SK-N-SH treated with all-trans-retinoic acid at 6 μM for 48 hours (cell line): ENCODE data around the gene ZDHHC5.

Experiments
- ATAC-seq: fragments of 200-7000 bp; cut with Tn5 transposase; 3 replicates; pipeline ENCODE4 v1.9.1; 2020; ENCODE audit warnings: mild to moderate bottlenecking, moderate library complexity
- ARNTL ChIP-seq: fragments of 450-650 bp; formaldehyde crosslinking; IDR thresholded peaks from 2 replicates; pipeline ENCODE4 v1.5.0; 2020; ENCODE audit warnings: low read depth, mild to moderate bottlenecking, moderate library complexity, borderline replicate concordance
- BACH2 ChIP-seq: fragments of 250-450 bp; sonication (Bioruptor Pico); IDR thresholded peaks from 2 replicates; pipeline ENCODE4 v1.9.0; 2021; ENCODE audit warnings: mild to moderate bottlenecking, borderline replicate concordance
- CSRNP3 ChIP-seq: fragments of 250-450 bp; sonication (Bioruptor Pico); IDR thresholded peaks from 2 replicates; pipeline ENCODE4 v1.5.1; 2021; ENCODE audit warnings: mild to moderate bottlenecking, moderate library complexity
- ESRRG ChIP-seq: fragments of 250-450 bp; sonication (Bioruptor Pico); IDR thresholded peaks from 2 replicates; pipeline ENCODE4 v1.6.1; 2021; ENCODE audit warnings: mild to moderate bottlenecking
- GLIS3 ChIP-seq: fragments of 250-450 bp; sonication (Bioruptor Pico); IDR thresholded peaks from 2 replicates; pipeline ENCODE4 v1.5.0; 2020; ENCODE audit warnings: mild to moderate bottlenecking, moderate library complexity
- ISL1 ChIP-seq: fragments of 250-450 bp; sonication (Bioruptor Pico); IDR thresholded peaks from 2 replicates; pipeline ENCODE4 v2.1.2; 2022; ENCODE audit warnings: mild to moderate bottlenecking, moderate library complexity
- OSR1 ChIP-seq: fragments of 250-450 bp; sonication (Bioruptor Pico); IDR thresholded peaks from 2 replicates; pipeline ENCODE4 v1.8.0; 2022; ENCODE audit warnings: moderate library complexity, mild to moderate bottlenecking, inconsistent platforms
- PATZ1 ChIP-seq: fragments of 250-450 bp; sonication (Bioruptor Pico); IDR thresholded peaks from 2 replicates; pipeline ENCODE4 v1.8.0; 2020; ENCODE audit warnings: mild to moderate bottlenecking, moderate library complexity, borderline replicate concordance
- POU6F1 ChIP-seq: fragments of 250-450 bp; sonication (Bioruptor Pico); IDR thresholded peaks from 2 replicates; pipeline ENCODE4 v1.8.0; 2021; ENCODE audit warnings: low read depth, mild to moderate bottlenecking, moderate library complexity, borderline replicate concordance
- RARB ChIP-seq: fragments of 250-450 bp; sonication (Bioruptor Pico); IDR thresholded peaks from 2 replicates; pipeline ENCODE4 v1.8.0; 2021; ENCODE audit warnings: mild to moderate bottlenecking, moderate library complexity
- SNAI2 ChIP-seq: fragments of 250-450 bp; sonication (Bioruptor Pico); IDR thresholded peaks from 2 replicates; pipeline ENCODE4 v1.5.0; 2020; ENCODE audit warnings: mild to moderate bottlenecking, moderate library complexity
- TCF4 ChIP-seq: fragments of 250-450 bp; sonication (Bioruptor Pico); IDR thresholded peaks from 2 replicates; pipeline ENCODE4 v1.8.0; 2021; ENCODE audit warnings: mild to moderate bottlenecking, moderate library complexity, borderline replicate concordance
- TOX ChIP-seq: fragments of 250-450 bp; sonication (Bioruptor Pico); IDR thresholded peaks from 2 replicates; pipeline ENCODE4 v1.8.0; 2021; ENCODE audit warnings: mild to moderate bottlenecking, moderate library complexity, borderline replicate concordance
- ZC3H10 ChIP-seq: fragments of 250-450 bp; sonication (Bioruptor Pico); IDR thresholded peaks from 2 replicates; pipeline ENCODE4 v1.5.1; 2021; ENCODE audit warnings: mild to moderate bottlenecking, moderate library complexity
- ZFP3 ChIP-seq: fragments of 250-450 bp; sonication (Bioruptor Pico); IDR thresholded peaks from 2 replicates; pipeline ENCODE4 v1.5.0; 2020; ENCODE audit warnings: mild to moderate bottlenecking, moderate library complexity
- ZFP30 ChIP-seq: fragments of 450-650 bp; formaldehyde crosslinking; IDR thresholded peaks from 2 replicates; pipeline ENCODE4 v1.5.0; 2022; ENCODE audit warnings: mild to moderate bottlenecking, moderate library complexity
- ZNF565 ChIP-seq: fragments of 450-650 bp; formaldehyde crosslinking; conservative IDR thresholded peaks from 2 replicates; pipeline ENCODE4 v1.5.0; 2020; ENCODE audit warnings: low read depth, mild to moderate bottlenecking, moderate library complexity
- ZNF70 ChIP-seq: fragments of 450-650 bp; formaldehyde crosslinking; IDR thresholded peaks from 2 replicates; pipeline ENCODE4 v1.5.0; 2020; ENCODE audit warnings: mild to moderate bottlenecking, moderate library complexity
- ZNF8 ChIP-seq: fragments of 450-650 bp; formaldehyde crosslinking; IDR thresholded peaks from 2 replicates; pipeline ENCODE4 v1.5.0; 2020; ENCODE audit warnings: mild to moderate bottlenecking, moderate library complexity
- TF ChIP-seq, protein P1 (sequence below): fragments of 250-450 bp; sonication (Bioruptor Pico); IDR thresholded peaks from 2 replicates; pipeline ENCODE4 v1.5.1; 2020; ENCODE audit warnings: low read depth, mild to moderate bottlenecking, moderate library complexity

Gene ZDHHC5

DNA sequence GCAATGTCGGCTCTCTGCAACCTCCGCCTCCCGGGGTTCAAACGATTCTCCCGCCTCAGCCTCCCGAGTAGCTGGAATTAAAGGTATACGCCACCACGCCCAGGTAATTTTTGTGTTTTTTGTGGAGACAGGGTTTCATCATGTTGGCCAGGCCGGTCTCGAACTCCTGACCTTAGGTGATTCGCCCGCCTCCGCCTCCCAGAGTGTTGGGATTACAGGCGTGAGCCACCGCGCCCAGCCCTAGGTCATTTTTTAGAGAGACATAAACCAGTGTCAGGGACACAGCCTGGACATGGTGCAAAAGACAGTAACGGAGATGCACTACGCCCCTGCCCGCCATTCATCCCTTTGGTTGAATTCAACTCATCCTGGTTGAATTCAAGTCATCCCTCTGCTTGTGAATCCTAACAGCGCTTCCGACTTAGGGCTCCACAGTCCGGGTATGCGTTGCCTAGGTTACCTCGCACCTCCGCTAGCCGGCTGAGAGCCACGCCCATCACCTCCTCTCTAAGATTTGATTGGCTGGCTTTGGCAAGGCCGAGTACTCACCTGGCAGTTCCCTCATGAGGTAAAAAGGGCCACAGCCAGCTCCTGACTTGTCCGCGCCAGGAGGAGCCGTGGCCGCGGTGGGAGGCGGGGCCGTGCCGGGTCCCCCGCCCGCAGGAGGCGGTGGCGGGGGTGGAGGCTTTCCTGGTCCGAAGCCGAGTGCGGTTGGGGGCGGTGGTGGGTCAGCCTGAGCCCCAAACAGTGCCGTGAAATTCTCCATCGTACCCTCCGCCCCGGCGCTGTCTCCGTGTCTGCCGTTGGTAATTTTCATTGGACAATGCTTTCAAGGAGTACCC lies 43.7 kb downstream of the ZDHHC5 start, which contains the start of gene MED19:
Gene MED19, minus strand, starts transcription at position 802 of the 842 bp plus-strand sequence. Its CDS starts 36 bp downstream, at position 766.
- peak; percentile 70 for ATAC-seq
- TF ChIP-seq CSRNP3: no peak
- TF ChIP-seq GLIS3: no peak
- TF ChIP-seq BACH2 (CRISPR knock-in tag): no peak
- no peak for TF ChIP-seq POU6F1 (CRISPR knock-in tag)
- TF ChIP-seq TOX (CRISPR knock-in tag): no peak
- no peak; the same call in 1 of the 2 replicates for TF ChIP-seq ZNF70 (CRISPR knock-in tag)
- TF ChIP-seq PATZ1 (CRISPR knock-in tag): no peak
- no peak for TF ChIP-seq ESRRG (CRISPR knock-in tag)
- TF ChIP-seq ZFP30 (CRISPR knock-in tag): no peak
- TF ChIP-seq ZNF565 (CRISPR knock-in tag): no peak
- TF ChIP-seq, all 23 proteins: peak for 0

DNA sequence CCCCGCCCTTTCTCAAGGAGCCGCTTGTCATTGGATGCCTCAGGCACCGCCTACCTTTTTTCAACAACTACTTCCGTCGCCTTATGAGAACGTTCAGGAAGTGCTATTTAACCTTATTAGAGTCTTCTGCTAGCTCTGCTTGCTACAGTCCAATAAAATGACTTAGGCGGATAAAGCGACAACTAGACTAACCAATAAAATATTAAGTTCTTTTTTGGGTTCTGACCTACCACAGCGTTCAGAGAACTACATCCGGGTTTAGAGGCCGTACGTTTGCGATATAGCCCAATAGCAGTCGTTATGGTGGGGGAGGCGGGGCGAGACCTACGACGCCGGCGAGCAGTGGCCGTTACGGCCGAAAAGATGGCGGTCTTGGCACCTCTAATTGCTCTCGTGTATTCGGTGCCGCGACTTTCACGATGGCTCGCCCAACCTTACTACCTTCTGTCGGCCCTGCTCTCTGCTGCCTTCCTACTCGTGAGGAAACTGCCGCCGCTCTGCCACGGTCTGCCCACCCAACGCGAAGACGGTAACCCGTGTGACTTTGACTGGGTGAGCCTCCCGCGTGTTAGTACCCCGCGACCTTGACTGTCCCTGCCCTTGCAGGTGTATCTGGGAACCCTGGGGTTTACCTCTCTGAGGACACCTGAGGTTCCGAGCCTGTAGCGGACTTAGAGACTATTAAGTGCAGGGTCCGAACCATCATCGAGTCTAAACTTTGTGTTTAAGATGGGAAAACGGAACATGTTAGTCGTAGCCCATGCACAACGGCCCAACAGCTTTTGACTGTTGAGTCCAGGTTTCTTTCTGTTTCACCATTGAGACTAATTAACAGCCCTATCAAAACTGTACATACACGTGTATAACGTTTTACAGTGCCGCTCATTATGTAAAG lies 44.6 kb downstream of the ZDHHC5 start, which contains the start of gene TMX2:
Gene TMX2, plus strand, starts transcription at position 338 of the 895 bp plus-strand sequence. Its CDS starts 26 bp downstream, at position 364.
- TF ChIP-seq OSR1 (CRISPR knock-in tag) (no peak), RARB (CRISPR knock-in tag) (no peak), TOX (CRISPR knock-in tag) (no peak), ISL1 (CRISPR knock-in tag) (no peak), POU6F1 (CRISPR knock-in tag) (no peak), ZNF70 (CRISPR knock-in tag) (no peak), GLIS3 (no peak), ARNTL (CRISPR knock-in tag) (no peak), ZNF565 (CRISPR knock-in tag) (no peak), TCF4 (no peak), SNAI2 (CRISPR knock-in tag) (no peak), PATZ1 (CRISPR knock-in tag) (no peak), ZNF8 (CRISPR knock-in tag) (no peak), BACH2 (CRISPR knock-in tag) (no peak), ZC3H10 (no peak), ZFP3 (CRISPR knock-in tag) (no peak), ZFP30 (CRISPR knock-in tag) (no peak)
- TF ChIP-seq, protein P1, sequence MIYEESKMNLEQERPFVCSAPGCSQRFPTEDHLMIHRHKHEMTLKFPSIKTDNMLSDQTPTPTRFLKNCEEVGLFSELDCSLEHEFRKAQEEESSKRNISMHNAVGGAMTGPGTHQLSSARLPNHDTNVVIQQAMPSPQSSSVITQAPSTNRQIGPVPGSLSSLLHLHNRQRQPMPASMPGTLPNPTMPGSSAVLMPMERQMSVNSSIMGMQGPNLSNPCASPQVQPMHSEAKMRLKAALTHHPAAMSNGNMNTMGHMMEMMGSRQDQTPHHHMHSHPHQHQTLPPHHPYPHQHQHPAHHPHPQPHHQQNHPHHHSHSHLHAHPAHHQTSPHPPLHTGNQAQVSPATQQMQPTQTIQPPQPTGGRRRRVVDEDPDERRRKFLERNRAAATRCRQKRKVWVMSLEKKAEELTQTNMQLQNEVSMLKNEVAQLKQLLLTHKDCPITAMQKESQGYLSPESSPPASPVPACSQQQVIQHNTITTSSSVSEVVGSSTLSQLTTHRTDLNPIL (CRISPR knock-in tag): no peak
- peak; percentile 96 for ATAC-seq
